C4-2B (cell line): ENCODE measurements around the gene PREPL.

ENCODE experiments used
- ZFX ChIP-seq: fragments of 450-650 bp; IDR thresholded peaks from 2 replicates; pipeline ENCODE4 v1.6.1; 2017
- TF ChIP-seq, protein P1 (sequence below): fragments of 450-650 bp; conservative IDR thresholded peaks from 2 replicates; pipeline ENCODE4 v1.5.1; 2017; ENCODE audit warnings: mild to moderate bottlenecking

DNA sequence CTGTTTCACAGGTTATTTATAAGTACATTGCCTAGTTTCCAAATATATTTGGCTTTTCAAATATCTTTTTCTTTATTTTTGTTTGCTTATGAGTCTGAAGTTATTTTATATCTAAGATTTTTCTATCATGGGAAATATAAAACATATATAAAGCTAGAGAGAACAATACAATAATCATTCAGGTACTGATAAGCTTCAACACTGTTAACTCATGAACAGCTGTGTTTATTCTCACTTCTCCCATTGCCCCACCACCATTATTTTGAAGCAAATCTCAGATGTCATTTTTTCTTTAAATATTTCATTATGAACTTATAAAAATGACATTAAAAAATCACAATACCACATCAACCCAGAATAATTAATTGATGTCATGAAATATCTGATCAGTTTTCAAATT lies 10.2 kb upstream of the PREPL start:
- TF ChIP-seq, protein P1, sequence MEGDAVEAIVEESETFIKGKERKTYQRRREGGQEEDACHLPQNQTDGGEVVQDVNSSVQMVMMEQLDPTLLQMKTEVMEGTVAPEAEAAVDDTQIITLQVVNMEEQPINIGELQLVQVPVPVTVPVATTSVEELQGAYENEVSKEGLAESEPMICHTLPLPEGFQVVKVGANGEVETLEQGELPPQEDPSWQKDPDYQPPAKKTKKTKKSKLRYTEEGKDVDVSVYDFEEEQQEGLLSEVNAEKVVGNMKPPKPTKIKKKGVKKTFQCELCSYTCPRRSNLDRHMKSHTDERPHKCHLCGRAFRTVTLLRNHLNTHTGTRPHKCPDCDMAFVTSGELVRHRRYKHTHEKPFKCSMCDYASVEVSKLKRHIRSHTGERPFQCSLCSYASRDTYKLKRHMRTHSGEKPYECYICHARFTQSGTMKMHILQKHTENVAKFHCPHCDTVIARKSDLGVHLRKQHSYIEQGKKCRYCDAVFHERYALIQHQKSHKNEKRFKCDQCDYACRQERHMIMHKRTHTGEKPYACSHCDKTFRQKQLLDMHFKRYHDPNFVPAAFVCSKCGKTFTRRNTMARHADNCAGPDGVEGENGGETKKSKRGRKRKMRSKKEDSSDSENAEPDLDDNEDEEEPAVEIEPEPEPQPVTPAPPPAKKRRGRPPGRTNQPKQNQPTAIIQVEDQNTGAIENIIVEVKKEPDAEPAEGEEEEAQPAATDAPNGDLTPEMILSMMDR, result no peak
- TF ChIP-seq ZFX, result no peak
